HEK293 (cell line): Measurements from ENCODE around the gene LRIT3.

ENCODE experiments used
- CTCF ChIA-PET: fragments of 350-600 bp; formaldehyde crosslinking; extraction: SDS; loops from one replicate; lab custom pipeline; 2021; ENCODE audit warnings: antibody characterized with exemption; lab: Yijun Ruan, JAX
- POLR2A ChIA-PET: fragments of 300-600 bp; formaldehyde crosslinking; extraction: SDS; loops from one replicate; lab custom pipeline; 2020; ENCODE audit warnings: antibody characterized with exemption, inconsistent platforms; lab: Yijun Ruan, JAX
- H3K27ac ChIP-seq: fragments of 200-500 bp; sonication (Bioruptor generic); 2 replicates; pipeline ENCODE4 v1.5.1; 2014; ENCODE audit warnings: low read depth, low read length, control low read depth, inconsistent platforms; ENCODE audit errors: extremely low read depth
- H3K36me3 ChIP-seq, 2 experiments: fragments of 200-500 bp in 1 of 2; sonication (Bioruptor generic) in 1 of 2; 1 replicate in 1 of 2; 2 replicates in 1 of 2; pipeline ENCODE4 v1.5.1; 2014 to 2017; ENCODE audit warnings: inconsistent platforms in 2 of 2, low read length in 2 of 2; ENCODE audit not compliant: control insufficient read depth in 2 of 2, insufficient read depth in 1 of 2
- H3K4me1 ChIP-seq: fragments of 200-500 bp; sonication (Bioruptor generic); 2 replicates; pipeline ENCODE4 v1.5.1; 2014; ENCODE audit warnings: mild to moderate bottlenecking, low read length, inconsistent platforms; ENCODE audit not compliant: control insufficient read depth, insufficient read depth
- H3K4me3 ChIP-seq: 2 replicates; pipeline ENCODE4 v1.5.1; 2011; ENCODE audit warnings: low read depth, mild to moderate bottlenecking, control low read depth, low read length, moderate library complexity
- H3K9me3 ChIP-seq: fragments of 200-500 bp; sonication (Bioruptor generic); 2 replicates; pipeline ENCODE4 v1.5.1; 2014; ENCODE audit warnings: low read depth, low read length, inconsistent platforms; ENCODE audit not compliant: control insufficient read depth, insufficient read depth
- HIC1 ChIP-seq: fragments of 450-650 bp; formaldehyde crosslinking; IDR thresholded peaks from 2 replicates; pipeline ENCODE4 v1.5.1; 2016; ENCODE audit warnings: missing biosample characterization, missing genetic modification characterization
- RBAK ChIP-seq: fragments of 450-650 bp; formaldehyde crosslinking; IDR thresholded peaks from 2 replicates; pipeline ENCODE4 v1.5.1; 2016; ENCODE audit warnings: missing biosample characterization, missing genetic modification characterization
- REPIN1 ChIP-seq: fragments of 450-650 bp; formaldehyde crosslinking; IDR thresholded peaks from 2 replicates; pipeline ENCODE4 v1.5.1; 2017; ENCODE audit warnings: missing biosample characterization, missing genetic modification characterization, low read depth
- ZIC2 ChIP-seq: fragments of 450-650 bp; formaldehyde crosslinking; IDR thresholded peaks from 2 replicates; pipeline ENCODE4 v1.5.1; 2016; ENCODE audit warnings: missing biosample characterization, missing genetic modification characterization
- ZNF174 ChIP-seq: fragments of 450-650 bp; formaldehyde crosslinking; IDR thresholded peaks from 2 replicates; pipeline ENCODE4 v1.5.0; 2017; ENCODE audit warnings: missing biosample characterization, mild to moderate bottlenecking, missing genetic modification characterization
- ZNF2 ChIP-seq: fragments of 450-650 bp; formaldehyde crosslinking; IDR thresholded peaks from 2 replicates; pipeline ENCODE4 v1.5.1; 2016; ENCODE audit warnings: missing biosample characterization, missing genetic modification characterization
- ZNF214 ChIP-seq: fragments of 450-650 bp; formaldehyde crosslinking; IDR thresholded peaks from 2 replicates; pipeline ENCODE4 v1.5.1; 2017; ENCODE audit warnings: missing biosample characterization, mild to moderate bottlenecking, missing genetic modification characterization, borderline replicate concordance
- ZNF248 ChIP-seq: fragments of 450-650 bp; formaldehyde crosslinking; IDR thresholded peaks from 2 replicates; pipeline ENCODE4 v1.5.1; 2017; ENCODE audit warnings: missing biosample characterization, missing genetic modification characterization
- ZNF335 ChIP-seq: fragments of 450-650 bp; formaldehyde crosslinking; conservative IDR thresholded peaks from 2 replicates; pipeline ENCODE4 v1.5.1; 2016; ENCODE audit warnings: missing biosample characterization, missing genetic modification characterization
- ZNF350 ChIP-seq: fragments of 450-650 bp; formaldehyde crosslinking; IDR thresholded peaks from 2 replicates; pipeline ENCODE4 v1.5.0; 2017; ENCODE audit warnings: missing biosample characterization, mild to moderate bottlenecking, missing genetic modification characterization
- ZNF426 ChIP-seq: fragments of 450-650 bp; formaldehyde crosslinking; IDR thresholded peaks from 2 replicates; pipeline ENCODE4 v1.5.1; 2017; ENCODE audit warnings: missing biosample characterization, missing genetic modification characterization, mild to moderate bottlenecking, inconsistent platforms, moderate library complexity
- ZNF621 ChIP-seq: fragments of 450-650 bp; formaldehyde crosslinking; IDR thresholded peaks from 2 replicates; pipeline ENCODE4 v1.5.1; 2017; ENCODE audit warnings: missing biosample characterization, missing genetic modification characterization
- ZNF843 ChIP-seq: fragments of 450-650 bp; formaldehyde crosslinking; IDR thresholded peaks from 2 replicates; pipeline ENCODE4 v1.5.1; 2016; ENCODE audit warnings: missing biosample characterization, missing genetic modification characterization
- TF ChIP-seq, protein P1 (sequence below): fragments of 450-650 bp; formaldehyde crosslinking; IDR thresholded peaks from 2 replicates; pipeline ENCODE4 v1.5.1; 2017; ENCODE audit warnings: missing biosample characterization, missing genetic modification characterization
- TF ChIP-seq, protein P2 (sequence below): fragments of 450-650 bp; formaldehyde crosslinking; optimal IDR thresholded peaks from 2 replicates; pipeline ENCODE3; 2016; ENCODE audit warnings: missing biosample characterization, mild to moderate bottlenecking, missing genetic modification characterization
- TF ChIP-seq, protein P3 (sequence below): fragments of 450-650 bp; formaldehyde crosslinking; IDR thresholded peaks from 2 replicates; pipeline ENCODE4 v1.5.0; 2017; ENCODE audit warnings: missing biosample characterization, missing genetic modification characterization, borderline replicate concordance
- TF ChIP-seq, protein P4 (sequence below): fragments of 450-650 bp; formaldehyde crosslinking; IDR thresholded peaks from 2 replicates; pipeline ENCODE4 v1.5.1; 2016; ENCODE audit warnings: missing biosample characterization, missing genetic modification characterization

Gene LRIT3

DNA sequence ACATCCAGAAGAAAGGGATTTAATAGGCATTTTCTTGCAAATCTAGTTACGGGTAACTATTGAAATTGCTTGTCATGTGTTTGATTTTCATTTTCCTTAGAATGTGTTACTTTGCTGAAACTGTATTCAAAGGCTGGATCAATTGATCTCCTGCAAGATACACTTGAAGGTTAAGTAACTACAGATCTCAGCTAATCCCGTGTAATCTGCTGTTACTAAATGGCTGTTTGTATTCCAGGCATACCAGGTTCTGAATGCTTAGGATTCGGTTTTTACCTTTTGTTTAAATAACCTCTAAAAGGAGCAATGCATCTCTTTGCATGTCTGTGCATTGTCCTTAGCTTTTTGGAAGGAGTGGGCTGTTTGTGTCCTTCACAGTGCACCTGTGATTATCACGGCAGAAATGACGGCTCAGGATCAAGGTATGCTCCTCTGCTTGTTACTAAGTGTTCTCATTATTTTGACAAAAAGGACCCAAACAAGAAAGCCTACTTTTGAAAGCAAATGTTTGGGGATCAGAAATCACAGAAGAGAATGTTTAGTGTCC lies at the start of gene LRIT3:
LRIT3 (plus strand) TSS at position 212 of the 547 bp plus-strand sequence; CDS start at position 307, 95 bp downstream.
- Histone ChIP-seq H3K9me3 (no peaks in the 10 kb centered on the region), H3K27ac (no peak within 1 kb of the TSS), H3K36me3 (no peaks in the 10 kb centered on the region), H3K4me3 (no peak within 1 kb of the TSS), H3K4me1 (no peaks in the 10 kb centered on the region)
- ChIA-PET POLR2A (no interaction called here), CTCF (no interaction called here)
- TF ChIP-seq ZNF174 (tag by site-specific recombination) (no peak), ZNF2 (tag by site-specific recombination) (no peak), ZNF843 (tag by site-specific recombination) (no peak), ZNF214 (tag by site-specific recombination) (no peak), ZNF335 (tag by site-specific recombination) (no peak), REPIN1 (tag by site-specific recombination) (no peak), ZIC2 (no peak), ZNF248 (tag by site-specific recombination) (no peak), RBAK (no peak)
- TF ChIP-seq, protein P1, sequence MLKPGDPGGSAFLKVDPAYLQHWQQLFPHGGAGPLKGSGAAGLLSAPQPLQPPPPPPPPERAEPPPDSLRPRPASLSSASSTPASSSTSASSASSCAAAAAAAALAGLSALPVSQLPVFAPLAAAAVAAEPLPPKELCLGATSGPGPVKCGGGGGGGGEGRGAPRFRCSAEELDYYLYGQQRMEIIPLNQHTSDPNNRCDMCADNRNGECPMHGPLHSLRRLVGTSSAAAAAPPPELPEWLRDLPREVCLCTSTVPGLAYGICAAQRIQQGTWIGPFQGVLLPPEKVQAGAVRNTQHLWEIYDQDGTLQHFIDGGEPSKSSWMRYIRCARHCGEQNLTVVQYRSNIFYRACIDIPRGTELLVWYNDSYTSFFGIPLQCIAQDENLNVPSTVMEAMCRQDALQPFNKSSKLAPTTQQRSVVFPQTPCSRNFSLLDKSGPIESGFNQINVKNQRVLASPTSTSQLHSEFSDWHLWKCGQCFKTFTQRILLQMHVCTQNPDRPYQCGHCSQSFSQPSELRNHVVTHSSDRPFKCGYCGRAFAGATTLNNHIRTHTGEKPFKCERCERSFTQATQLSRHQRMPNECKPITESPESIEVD, result no peak
- TF ChIP-seq, protein P2, sequence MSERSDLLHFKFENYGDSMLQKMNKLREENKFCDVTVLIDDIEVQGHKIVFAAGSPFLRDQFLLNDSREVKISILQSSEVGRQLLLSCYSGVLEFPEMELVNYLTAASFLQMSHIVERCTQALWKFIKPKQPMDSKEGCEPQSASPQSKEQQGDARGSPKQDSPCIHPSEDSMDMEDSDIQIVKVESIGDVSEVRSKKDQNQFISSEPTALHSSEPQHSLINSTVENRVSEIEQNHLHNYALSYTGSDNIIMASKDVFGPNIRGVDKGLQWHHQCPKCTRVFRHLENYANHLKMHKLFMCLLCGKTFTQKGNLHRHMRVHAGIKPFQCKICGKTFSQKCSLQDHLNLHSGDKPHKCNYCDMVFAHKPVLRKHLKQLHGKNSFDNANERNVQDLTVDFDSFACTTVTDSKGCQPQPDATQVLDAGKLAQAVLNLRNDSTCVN (tag by site-specific recombination), result no peak
- TF ChIP-seq, protein P3, sequence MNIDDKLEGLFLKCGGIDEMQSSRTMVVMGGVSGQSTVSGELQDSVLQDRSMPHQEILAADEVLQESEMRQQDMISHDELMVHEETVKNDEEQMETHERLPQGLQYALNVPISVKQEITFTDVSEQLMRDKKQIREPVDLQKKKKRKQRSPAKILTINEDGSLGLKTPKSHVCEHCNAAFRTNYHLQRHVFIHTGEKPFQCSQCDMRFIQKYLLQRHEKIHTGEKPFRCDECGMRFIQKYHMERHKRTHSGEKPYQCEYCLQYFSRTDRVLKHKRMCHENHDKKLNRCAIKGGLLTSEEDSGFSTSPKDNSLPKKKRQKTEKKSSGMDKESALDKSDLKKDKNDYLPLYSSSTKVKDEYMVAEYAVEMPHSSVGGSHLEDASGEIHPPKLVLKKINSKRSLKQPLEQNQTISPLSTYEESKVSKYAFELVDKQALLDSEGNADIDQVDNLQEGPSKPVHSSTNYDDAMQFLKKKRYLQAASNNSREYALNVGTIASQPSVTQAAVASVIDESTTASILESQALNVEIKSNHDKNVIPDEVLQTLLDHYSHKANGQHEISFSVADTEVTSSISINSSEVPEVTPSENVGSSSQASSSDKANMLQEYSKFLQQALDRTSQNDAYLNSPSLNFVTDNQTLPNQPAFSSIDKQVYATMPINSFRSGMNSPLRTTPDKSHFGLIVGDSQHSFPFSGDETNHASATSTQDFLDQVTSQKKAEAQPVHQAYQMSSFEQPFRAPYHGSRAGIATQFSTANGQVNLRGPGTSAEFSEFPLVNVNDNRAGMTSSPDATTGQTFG (tag by site-specific recombination), result no peak
- TF ChIP-seq, protein P4, sequence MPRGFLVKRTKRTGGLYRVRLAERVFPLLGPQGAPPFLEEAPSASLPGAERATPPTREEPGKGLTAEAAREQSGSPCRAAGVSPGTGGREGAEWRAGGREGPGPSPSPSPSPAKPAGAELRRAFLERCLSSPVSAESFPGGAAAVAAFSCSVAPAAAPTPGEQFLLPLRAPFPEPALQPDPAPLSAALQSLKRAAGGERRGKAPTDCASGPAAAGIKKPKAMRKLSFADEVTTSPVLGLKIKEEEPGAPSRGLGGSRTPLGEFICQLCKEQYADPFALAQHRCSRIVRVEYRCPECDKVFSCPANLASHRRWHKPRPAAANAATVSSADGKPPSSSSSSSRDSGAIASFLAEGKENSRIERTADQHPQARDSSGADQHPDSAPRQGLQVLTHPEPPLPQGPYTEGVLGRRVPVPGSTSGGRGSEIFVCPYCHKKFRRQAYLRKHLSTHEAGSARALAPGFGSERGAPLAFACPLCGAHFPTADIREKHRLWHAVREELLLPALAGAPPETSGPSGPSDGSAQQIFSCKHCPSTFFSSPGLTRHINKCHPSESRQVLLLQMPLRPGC (tag by site-specific recombination), result no peak

DNA sequence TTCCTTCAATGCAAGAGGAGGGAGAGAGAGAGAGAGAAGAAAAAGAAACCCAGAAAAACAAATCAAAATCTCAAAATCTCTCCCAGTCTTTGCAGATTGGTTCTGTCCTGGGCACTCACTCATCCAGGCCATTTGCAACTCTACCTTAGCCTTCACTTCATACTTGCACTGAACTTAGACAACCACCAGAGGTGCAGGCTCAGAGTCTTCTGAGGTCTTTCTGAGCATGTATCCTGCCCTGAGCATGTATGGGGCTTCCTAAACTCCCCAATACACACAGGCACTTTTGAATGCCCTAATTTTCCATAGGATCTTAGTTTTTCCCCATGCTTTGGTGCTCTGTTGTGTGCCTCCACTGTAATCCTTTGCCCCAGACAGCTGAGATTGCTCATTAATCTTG lies 49.0 kb upstream of the LRIT3 start:
- POLR2A ChIA-PET, result no interaction called here
- no peak for TF ChIP-seq ZNF350 (tag by site-specific recombination)
- TF ChIP-seq ZNF426 (tag by site-specific recombination), result no peak
- TF ChIP-seq ZNF621 (tag by site-specific recombination), result no peak
- no peak for TF ChIP-seq ZNF174 (tag by site-specific recombination)
- TF ChIP-seq HIC1, result no peak
- TF ChIP-seq, all 188 proteins: peak for 0
- CTCF ChIA-PET, result no interaction called here

More for the DNA sequence above, 49.0 kb upstream of the LRIT3 start:
- Histone ChIP-seq H3K4me1 (no peaks in the 10 kb centered on the region), H3K27ac (no peak overlapping the region), H3K9me3 (no peaks in the 10 kb centered on the region), H3K36me3 (no peaks in the 10 kb centered on the region), H3K4me3 (no peak overlapping the region)
